ENCODE measurements around the gene ADA. TPM values are rescaled to one million over a fixed set of nuclear protein-coding genes. Genes with fewer than 3 reads are reported as not detected.

ADA gene
- total and polyA plus RNA-seq, 8 donors: 2.3 to 165 (median 40.3) TPM

- H3K4me1 ChIP-seq: peaks cover 18 to 46% (median 31%) of the 10 kb centered on the region in 4 donors
- no peak for DNase-seq
- H3K27me3 ChIP-seq: no peaks in the 10 kb centered on the region
- H3K9me3 ChIP-seq: no peaks in the 10 kb centered on the region
- H3K27ac ChIP-seq: peak overlapping the region in 2 of 5 donors; percentile 27 to 39
- TF ChIP-seq CTCF (IDR thresholded peaks at IDR 0.05) (no peak), EP300 (IDR thresholded peaks at IDR 0.05) (no peak), POLR2A (IDR thresholded peaks at IDR 0.05) (no peak), POLR2AphosphoS5 (IDR thresholded peaks at IDR 0.05) (no peak)
- 85 to 92% (median 86%) methylated on average over 5 of the region's 5 CpGs for WGBS, 5 donors
- H3K4me3 ChIP-seq: no peak overlapping the region
- intact Hi-C loops (cut with DNase I; ENCODE audit: low total_unique reads): no loop called here
- peaks cover 7 to 24% (median 19%) of the 10 kb centered on the region in 4 donors for H3K36me3 ChIP-seq
Measured at GRCh38 chr20:44637042-44637441, 14.5 kb downstream of the ADA start.

GRCh38 chr20:44635877-44636276, 15.6 kb downstream of the ADA start:
- TF ChIP-seq POLR2AphosphoS5 (IDR thresholded peaks at IDR 0.05): no peak
- no peak for TF ChIP-seq EP300 (IDR thresholded peaks at IDR 0.05)
- TF ChIP-seq POLR2A (IDR thresholded peaks at IDR 0.05): no peak
- TF ChIP-seq CTCF (IDR thresholded peaks at IDR 0.05): no peak
- Histone ChIP-seq H3K4me1 (peaks cover 9 to 44% (median 21%) of the 10 kb centered on the region in 4 donors), H3K9me3 (no peaks in the 10 kb centered on the region), H3K4me3 (no peak overlapping the region), H3K27me3 (no peaks in the 10 kb centered on the region), H3K27ac (peak overlapping the region in 2 of 5 donors; percentile 17 to 20), H3K36me3 (peaks cover 7 to 24% (median 19%) of the 10 kb centered on the region in 4 donors)
- intact Hi-C loops (cut with DNase I; ENCODE audit: low total_unique reads): no loop called here
- 73 to 92% (median 77%) methylated on average over 4 of the region's 4 CpGs for WGBS, 5 donors
- DNase-seq: no peak

- Histone ChIP-seq H3K36me3 (peaks cover 7 to 25% (median 20%) of the 10 kb centered on the region in 4 donors), H3K9me3 (no peaks in the 10 kb centered on the region), H3K4me1 (peaks cover 11 to 49% (median 26%) of the 10 kb centered on the region in 4 donors), H3K27me3 (no peaks in the 10 kb centered on the region), H3K27ac (peak overlapping the region; percentile 9 to 65 (median 33)), H3K4me3 (no peak overlapping the region)
- TF ChIP-seq POLR2AphosphoS5 (IDR thresholded peaks at IDR 0.05) (no peak), EP300 (IDR thresholded peaks at IDR 0.05) (no peak)
- DNase-seq: peak in 1 of 2 donors; percentile 45
- 39 to 68% (median 61%) methylated on average over 17 to 18 of the region's 18 CpGs for WGBS, 5 donors
- intact Hi-C loops (cut with DNase I; ENCODE audit: low total_unique reads): no loop called here
Measured at GRCh38 chr20:44633872-44634600, 17.5 kb downstream of the ADA start.

- 41 to 68% (median 55%) methylated on average over 3 of the region's 3 CpGs for WGBS, 5 donors
- no peaks in the 10 kb centered on the region for H3K9me3 ChIP-seq
- no peaks in the 10 kb centered on the region for H3K27me3 ChIP-seq
- peaks cover 7 to 27% (median 25%) of the 10 kb centered on the region in 4 donors for H3K36me3 ChIP-seq
- H3K4me3 ChIP-seq: no peak overlapping the region
- H3K27ac ChIP-seq: peak overlapping the region; percentile 9 to 65 (median 33)
- H3K4me1 ChIP-seq: peaks cover 11 to 49% (median 26%) of the 10 kb centered on the region in 4 donors
- TF ChIP-seq EP300 (IDR thresholded peaks at IDR 0.05) (no peak), CTCF (IDR thresholded peaks at IDR 0.05) (no peak), POLR2A (IDR thresholded peaks at IDR 0.05) (no peak), POLR2AphosphoS5 (IDR thresholded peaks at IDR 0.05) (no peak)
- intact Hi-C loops (cut with DNase I; ENCODE audit: low total_unique reads): no loop called here
- no peak for DNase-seq
Measured at GRCh38 chr20:44633187-44633810, 18.2 kb downstream of the ADA start.
